Osteocyte (in vitro differentiated cells): Measurements from ENCODE around the gene BRD9. TPM values are rescaled to one million over a fixed set of nuclear protein-coding genes. Genes with fewer than 3 reads are reported as not detected.
"Not testable (repeated sequence)": the region's sequence is repeated elsewhere in the genome, so short reads cannot be mapped to it uniquely, and the experiment has no call there.

ENCODE experiments used
- DNase-seq: peaks from one replicate; pipeline ENCODE4 v3.0.0; 2021; ENCODE audit warnings: mixed read lengths; ENCODE audit not compliant: unreplicated experiment; ENCODE audit errors: extremely low spot score
- H3K27ac Mint-ChIP-seq: one replicate; pipeline ENCODE4 v1.8.0; 2021; ENCODE audit warnings: mild to moderate bottlenecking, mixed read lengths; ENCODE audit not compliant: unreplicated experiment
- H3K27me3 Mint-ChIP-seq: one replicate; pipeline ENCODE4 v1.8.0; 2021; ENCODE audit warnings: mixed read lengths; ENCODE audit not compliant: unreplicated experiment
- H3K36me3 Mint-ChIP-seq: one replicate; pipeline ENCODE4 v1.8.0; 2021; ENCODE audit warnings: mixed read lengths; ENCODE audit not compliant: unreplicated experiment
- H3K4me1 Mint-ChIP-seq: one replicate; pipeline ENCODE4 v1.8.0; 2021; ENCODE audit warnings: mixed read lengths; ENCODE audit not compliant: unreplicated experiment
- H3K4me3 Mint-ChIP-seq: one replicate; pipeline ENCODE4 v1.8.0; 2021; ENCODE audit warnings: mild to moderate bottlenecking, moderate library complexity, mixed read lengths; ENCODE audit not compliant: unreplicated experiment
- H3K9me3 Mint-ChIP-seq: one replicate; pipeline ENCODE4 v1.8.0; 2021; ENCODE audit warnings: mixed read lengths; ENCODE audit not compliant: unreplicated experiment
- total RNA-seq: library from RNA; stranded (reverse); gene quantifications from 2 replicates; pipeline ENCODE4 v1.2.1, GENCODE V29; 2021
- TF ChIP-seq, protein P1 (sequence below): fragments of 200-600 bp; sonication (generic); IDR thresholded peaks from 2 replicates; pipeline ENCODE4 v1.5.0; 2021; ENCODE audit warnings: antibody characterized with exemption, mild to moderate bottlenecking, moderate library complexity

BRD9 gene
- total RNA-seq, 1 donor from 2014 or later, result 39.4 TPM

DNA sequence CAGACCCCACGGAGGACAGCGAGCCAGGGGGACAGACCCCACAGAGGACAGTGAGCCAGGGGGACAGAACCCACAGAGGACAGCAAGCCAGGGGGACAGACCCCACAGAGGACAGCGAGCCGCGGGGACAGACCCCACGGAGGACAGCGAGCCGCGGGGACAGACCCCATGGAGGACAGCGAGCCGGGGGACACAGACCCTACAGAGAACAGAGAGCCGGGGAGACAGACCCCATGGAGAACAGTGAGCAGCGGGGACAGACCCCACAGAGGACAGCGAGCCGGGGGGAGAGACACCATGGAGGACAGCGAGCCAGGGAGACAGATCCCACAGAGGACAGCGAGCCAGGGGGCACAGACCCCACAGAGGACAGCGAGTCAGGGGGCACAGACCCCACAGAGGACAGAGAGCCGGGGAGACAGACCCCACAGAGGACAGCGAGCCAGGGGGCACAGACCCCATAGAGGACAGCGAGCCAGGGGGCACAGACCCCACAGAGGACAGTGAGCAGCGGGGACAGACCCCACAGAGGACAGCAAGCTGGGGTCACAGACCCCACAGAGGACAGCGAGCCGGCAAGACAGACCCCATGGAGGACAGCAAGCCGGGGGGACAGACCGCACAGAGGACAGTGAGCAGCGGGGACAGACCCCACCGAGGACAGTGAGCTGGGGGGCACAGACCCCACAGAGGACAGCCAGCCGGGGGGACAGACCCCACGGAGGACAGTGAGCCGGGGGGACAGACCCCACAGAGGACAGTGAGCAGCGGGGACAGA, 37.4 kb downstream of the BRD9 start:
- H3K4me3 Mint-ChIP-seq, result no peak overlapping the region
- TF ChIP-seq, protein P1, sequence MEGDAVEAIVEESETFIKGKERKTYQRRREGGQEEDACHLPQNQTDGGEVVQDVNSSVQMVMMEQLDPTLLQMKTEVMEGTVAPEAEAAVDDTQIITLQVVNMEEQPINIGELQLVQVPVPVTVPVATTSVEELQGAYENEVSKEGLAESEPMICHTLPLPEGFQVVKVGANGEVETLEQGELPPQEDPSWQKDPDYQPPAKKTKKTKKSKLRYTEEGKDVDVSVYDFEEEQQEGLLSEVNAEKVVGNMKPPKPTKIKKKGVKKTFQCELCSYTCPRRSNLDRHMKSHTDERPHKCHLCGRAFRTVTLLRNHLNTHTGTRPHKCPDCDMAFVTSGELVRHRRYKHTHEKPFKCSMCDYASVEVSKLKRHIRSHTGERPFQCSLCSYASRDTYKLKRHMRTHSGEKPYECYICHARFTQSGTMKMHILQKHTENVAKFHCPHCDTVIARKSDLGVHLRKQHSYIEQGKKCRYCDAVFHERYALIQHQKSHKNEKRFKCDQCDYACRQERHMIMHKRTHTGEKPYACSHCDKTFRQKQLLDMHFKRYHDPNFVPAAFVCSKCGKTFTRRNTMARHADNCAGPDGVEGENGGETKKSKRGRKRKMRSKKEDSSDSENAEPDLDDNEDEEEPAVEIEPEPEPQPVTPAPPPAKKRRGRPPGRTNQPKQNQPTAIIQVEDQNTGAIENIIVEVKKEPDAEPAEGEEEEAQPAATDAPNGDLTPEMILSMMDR, result no peak
- peaks cover 6% of the 10 kb centered on the region for H3K27me3 Mint-ChIP-seq
- H3K27ac Mint-ChIP-seq, result no peak overlapping the region
- H3K36me3 Mint-ChIP-seq, result no peaks in the 10 kb centered on the region
- DNase-seq, result no peak
- no peaks in the 10 kb centered on the region for H3K4me1 Mint-ChIP-seq
- no peaks in the 10 kb centered on the region for H3K9me3 Mint-ChIP-seq

DNA sequence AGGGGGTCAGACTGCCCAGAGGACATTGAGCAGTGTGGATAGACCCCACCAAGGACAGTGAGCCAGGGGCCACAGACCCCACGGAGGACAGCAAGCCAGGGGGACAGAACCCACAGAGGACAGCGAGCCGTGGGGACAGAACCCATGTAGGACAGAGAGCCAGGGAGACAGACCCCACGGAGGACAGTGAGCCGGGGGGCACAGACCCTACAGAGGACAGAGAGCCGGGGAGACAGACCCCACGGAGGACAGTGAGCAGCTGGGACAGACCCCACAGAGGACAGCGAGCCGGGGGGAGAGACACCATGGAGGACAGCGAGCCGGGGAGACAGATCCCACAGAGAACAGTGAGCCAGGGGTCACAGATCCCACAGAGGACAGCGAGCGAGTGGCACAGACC, 38.4 kb downstream of the BRD9 start:
- TF ChIP-seq, protein P1, result no peak
- H3K27me3 Mint-ChIP-seq, result peaks cover 6% of the 10 kb centered on the region
- no peaks in the 10 kb centered on the region for H3K4me1 Mint-ChIP-seq
- no peak overlapping the region for H3K4me3 Mint-ChIP-seq
- H3K27ac Mint-ChIP-seq, result no peak overlapping the region
- H3K36me3 Mint-ChIP-seq, result no peaks in the 10 kb centered on the region
- DNase-seq, result no peak
- H3K9me3 Mint-ChIP-seq, result no peaks in the 10 kb centered on the region

DNA sequence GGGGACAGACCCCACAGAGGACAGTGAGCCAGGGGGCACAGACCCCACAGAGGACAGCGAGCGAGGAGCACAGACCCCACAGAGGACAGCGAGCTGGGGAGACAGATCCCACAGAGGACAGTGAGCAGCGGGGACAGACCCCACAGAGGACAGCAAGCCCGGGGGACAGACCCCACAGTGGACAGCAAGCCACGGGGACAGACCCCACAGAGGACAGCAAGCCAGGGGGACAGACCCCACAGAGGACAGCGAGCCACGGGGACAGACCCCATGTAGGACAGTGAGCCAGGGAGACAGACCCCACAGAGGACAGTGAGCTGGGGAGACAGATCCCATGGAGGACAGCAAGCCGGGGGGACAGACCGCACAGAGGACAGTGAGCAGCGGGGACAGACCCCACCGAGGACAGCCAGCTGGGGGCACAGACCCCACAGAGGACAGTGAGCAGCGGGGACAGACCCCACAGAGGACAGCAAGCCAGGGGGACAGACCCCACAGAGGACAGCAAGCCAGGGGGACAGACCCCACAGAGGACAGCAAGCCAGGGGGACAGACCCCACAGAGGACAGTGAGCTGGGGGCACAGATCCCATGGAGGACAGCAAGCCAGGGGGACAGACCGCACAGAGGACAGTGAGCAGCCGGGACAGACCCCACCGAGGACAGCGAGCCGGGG, 39.0 kb downstream of the BRD9 start:
- H3K4me3 Mint-ChIP-seq, H3K27me3 Mint-ChIP-seq, H3K9me3 Mint-ChIP-seq, H3K4me1 Mint-ChIP-seq, H3K27ac Mint-ChIP-seq, H3K36me3 Mint-ChIP-seq, DNase-seq: not testable (repeated sequence)

DNA sequence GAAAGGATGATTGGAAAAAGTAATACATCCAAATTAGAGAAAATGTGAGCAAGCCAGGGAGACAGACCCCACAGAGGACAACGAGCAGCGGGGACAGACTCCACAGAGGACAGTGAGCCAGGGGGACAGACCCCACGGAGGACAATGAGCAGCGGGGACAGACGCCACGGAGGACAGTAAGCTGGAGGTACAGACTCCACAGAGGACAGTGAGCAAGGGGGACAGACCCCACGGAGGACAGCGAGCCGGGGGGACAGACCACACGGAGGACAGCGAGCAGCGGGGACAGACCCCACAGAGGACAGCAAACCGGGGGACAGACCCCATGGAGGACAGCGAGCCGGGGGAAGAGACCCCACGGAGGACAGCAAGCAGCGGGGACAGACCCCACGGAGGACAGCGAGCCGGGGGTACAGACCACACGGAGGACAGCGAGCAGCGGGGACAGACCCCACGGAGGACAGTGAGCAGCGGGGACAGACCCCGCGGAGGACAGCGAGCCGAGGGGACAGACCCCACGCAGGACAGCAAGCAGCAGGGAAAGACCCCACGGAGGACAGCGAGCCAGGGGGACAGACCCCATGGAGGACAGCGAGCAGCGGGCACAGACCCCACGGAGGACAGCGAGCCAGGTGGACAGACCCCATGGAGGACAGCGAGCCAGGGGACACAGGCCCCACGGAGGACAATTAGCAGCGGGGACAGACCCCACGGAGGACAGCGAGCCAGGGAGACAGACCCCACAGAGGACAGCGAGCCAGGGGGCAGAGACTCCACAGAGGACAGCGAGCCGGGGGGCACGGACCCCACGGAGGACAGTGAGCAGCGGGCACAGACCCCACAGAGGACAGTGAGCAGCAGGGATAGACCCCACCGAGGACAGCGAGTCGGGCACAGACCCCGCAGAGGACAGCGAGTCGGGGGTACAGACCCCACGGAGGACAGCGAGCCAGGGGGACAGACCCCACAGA, 39.9 kb downstream of the BRD9 start:
- TF ChIP-seq, protein P1, result no peak
- Mint-ChIP-seq H3K9me3 (no peaks in the 10 kb centered on the region), H3K36me3 (no peaks in the 10 kb centered on the region), H3K27me3 (peaks cover 6% of the 10 kb centered on the region), H3K27ac (no peak overlapping the region), H3K4me3 (no peak overlapping the region), H3K4me1 (no peaks in the 10 kb centered on the region)
- DNase-seq, result no peak

DNA sequence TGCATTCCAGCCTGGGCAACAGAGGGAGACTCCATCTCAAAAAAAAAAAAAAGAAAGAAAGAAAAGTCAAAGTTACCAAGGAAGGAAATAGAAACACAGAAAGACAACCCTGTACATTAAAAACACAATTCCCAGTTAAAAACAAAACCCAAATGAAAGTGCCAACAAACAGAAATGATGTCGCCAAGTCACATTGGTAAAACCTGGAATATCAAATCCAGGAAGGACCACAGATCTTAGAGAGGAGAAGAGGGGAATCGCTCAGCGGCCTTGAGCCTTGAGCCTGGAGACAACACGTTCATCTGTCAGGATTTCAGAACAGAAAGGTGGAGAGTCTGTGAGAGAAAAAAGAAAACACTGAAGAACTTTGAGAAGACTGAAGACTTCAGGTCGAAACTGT, 40.6 kb downstream of the BRD9 start:
- Mint-ChIP-seq H3K27me3 (peaks cover 6% of the 10 kb centered on the region), H3K9me3 (no peaks in the 10 kb centered on the region), H3K4me3 (no peak overlapping the region), H3K27ac (peak overlapping the region; percentile 17), H3K4me1 (no peaks in the 10 kb centered on the region), H3K36me3 (no peaks in the 10 kb centered on the region)
- no peak for DNase-seq
- TF ChIP-seq, protein P1, result no peak
